A549 (cell line): Measurements from ENCODE around the gene EDNRA. TPM values are rescaled to one million over a fixed set of nuclear protein-coding genes. Genes with fewer than 3 reads are reported as not detected.

Source experiments
- ATAC-seq, 2 experiments: fragments of 200-7000 bp in 1 of 2; fragments of >200 bp in 1 of 2; cut with Nextera tagmentation in 1 of 2; cut with Tn5 transposase in 1 of 2; 3 replicates each; pipeline versions ENCODE4 v1.8.0 to v1.9.1; 2018 to 2020; ENCODE audit warnings: mild to moderate bottlenecking in 1 of 2, moderate library complexity in 1 of 2
- CTCF ChIA-PET: fragments of 300-600 bp; sonication (Branson Sonifier 250); formaldehyde crosslinking; extraction: SDS; loops from one replicate; lab custom pipeline; 2021; ENCODE audit warnings: antibody characterized with exemption, inconsistent platforms; lab: Yijun Ruan, JAX
- POLR2A ChIA-PET: fragments of 350-600 bp; formaldehyde crosslinking; extraction: SDS; loops from one replicate; lab custom pipeline; 2021; ENCODE audit warnings: antibody characterized with exemption, inconsistent platforms; lab: Yijun Ruan, JAX
- DNase-seq, 2 experiments: peaks; one replicate each; pipeline versions ENCODE4 v3.0.0 to v3.0.0-alpha.2; 2011 to 2016; ENCODE audit warnings: low read depth in 1 of 2, low spot score in 1 of 2
- FAIRE-seq: peaks from 2 replicates; lab custom pipeline; 2011; peaks lifted over from hg19 to GRCh38; lab: Jason Lieb, UNC
- H3K27ac ChIP-seq, 2 experiments: fragments of >200 bp; sonication (Bioruptor Twin); formaldehyde crosslinking; 3 replicates each; pipeline ENCODE4 v1.5.1; 2016 to 2017
- H3K4me1 ChIP-seq: fragments of >200 bp; sonication (Bioruptor Twin); formaldehyde crosslinking; 3 replicates; pipeline ENCODE4 v1.6.1; 2016
- H3K4me2 ChIP-seq: fragments of >200 bp; sonication (Bioruptor Twin); formaldehyde crosslinking; 3 replicates; pipeline ENCODE4 v1.6.1; 2016
- H3K4me3 ChIP-seq: fragments of >200 bp; sonication (Bioruptor Twin); formaldehyde crosslinking; 3 replicates; pipeline ENCODE4 v1.5.1; 2016
- H3K9me3 ChIP-seq: fragments of >200 bp; sonication (Bioruptor Twin); formaldehyde crosslinking; 3 replicates; pipeline ENCODE4 v1.6.1; 2016
- ATOH8 ChIP-seq: fragments of 250-450 bp; sonication (Bioruptor Pico); IDR thresholded peaks from 2 replicates; pipeline ENCODE4 v1.5.0; 2020; ENCODE audit warnings: low read depth, mild to moderate bottlenecking, moderate library complexity
- CTCF ChIP-seq: fragments of >200 bp; sonication (Bioruptor Twin); formaldehyde crosslinking; IDR thresholded peaks from 3 replicates; pipeline ENCODE4 v1.5.1; 2016
- E2F6 ChIP-seq: IDR thresholded peaks from 2 replicates; pipeline ENCODE4 v1.6.1; 2012; ENCODE audit warnings: low read depth, borderline replicate concordance
- FOSL2 ChIP-seq, 2 experiments: fragments of 450-650 bp in 1 of 2; fragments of >200 bp in 1 of 2; sonication (Bioruptor Twin) in 1 of 2; formaldehyde crosslinking; IDR thresholded peaks; 2 replicates each; pipeline versions ENCODE4 v1.5.0 to v1.6.1; 2016 to 2020; ENCODE audit warnings: mild to moderate bottlenecking in 1 of 2, moderate library complexity in 1 of 2
- HES2 ChIP-seq: fragments of >200 bp; sonication (Bioruptor Twin); formaldehyde crosslinking; IDR thresholded peaks from 2 replicates; pipeline ENCODE4 v1.6.1; 2016
- KDM5A ChIP-seq: fragments of 200-600 bp; sonication (generic); IDR thresholded peaks from 2 replicates; pipeline ENCODE4 v1.6.1; 2016; ENCODE audit warnings: antibody characterized with exemption, mild to moderate bottlenecking
- MAZ ChIP-seq: fragments of 150-350 bp; IDR thresholded peaks from 2 replicates; pipeline ENCODE4 v1.6.1; 2014; ENCODE audit warnings: antibody characterized with exemption, low read depth, low read length, borderline replicate concordance
- NFE2L2 ChIP-seq: fragments of 150-350 bp; conservative IDR thresholded peaks from 2 replicates; pipeline ENCODE4 v1.6.1; 2014; ENCODE audit warnings: low read length
- NPAS2 ChIP-seq: fragments of 250-450 bp; sonication (Bioruptor Pico); IDR thresholded peaks from 2 replicates; pipeline ENCODE4 v1.8.0; 2022; ENCODE audit warnings: mild to moderate bottlenecking, moderate library complexity, borderline replicate concordance
- PHF8 ChIP-seq: fragments of 200-600 bp; sonication (generic); IDR thresholded peaks from 2 replicates; pipeline ENCODE4 v1.6.1; 2016; ENCODE audit warnings: low read depth, mild to moderate bottlenecking, antibody characterized with exemption, moderate library complexity, borderline replicate concordance
- POLR2A ChIP-seq: IDR thresholded peaks from 2 replicates; pipeline ENCODE4 v1.6.1; 2012; ENCODE audit warnings: mild to moderate bottlenecking, low read length
- POLR2AphosphoS2 ChIP-seq: conservative IDR thresholded peaks from 2 replicates; pipeline ENCODE4 v1.6.1; 2012; ENCODE audit warnings: low read length, improper control_type of control experiment, inconsistent platforms
- RCOR1 ChIP-seq: fragments of 150-350 bp; IDR thresholded peaks from 2 replicates; pipeline ENCODE4 v1.6.1; 2014; ENCODE audit warnings: antibody characterized with exemption, low read length, low read depth
- REST ChIP-seq: fragments of 200-600 bp; sonication (generic); IDR thresholded peaks from 2 replicates; pipeline ENCODE4 v1.6.1; 2016; ENCODE audit warnings: antibody characterized with exemption, mild to moderate bottlenecking, moderate library complexity
- RFX5 ChIP-seq: fragments of 450-650 bp; IDR thresholded peaks from 2 replicates; pipeline ENCODE4 v1.7.1; 2014; ENCODE audit warnings: antibody characterized with exemption, mild to moderate bottlenecking, moderate library complexity
- TP53 ChIP-seq: fragments of 250-450 bp; sonication (Bioruptor Pico); IDR thresholded peaks from 2 replicates; pipeline ENCODE4 v1.5.0; 2021; ENCODE audit warnings: mild to moderate bottlenecking, moderate library complexity
- ZC3H11A ChIP-seq: fragments of 450-650 bp; IDR thresholded peaks from 2 replicates; pipeline ENCODE4 v1.6.1; 2014; ENCODE audit warnings: antibody characterized with exemption, mild to moderate bottlenecking
- ZNF302 ChIP-seq: fragments of 250-450 bp; sonication (Bioruptor Pico); IDR thresholded peaks from 2 replicates; pipeline ENCODE4 v1.9.0; 2021; ENCODE audit warnings: inconsistent platforms, mild to moderate bottlenecking, moderate library complexity
- WGBS: methylation state at CpG from one replicate; pipeline ENCODE4 v1.1.6; 2017; ENCODE audit errors: missing lambda C conversion rate; 5-methylcytosine and 5-hydroxymethylcytosine counted together
- polyA plus RNA-seq, 4 experiments: library from polyadenylated mRNA; depleted of rRNA in 3 of 4; stranded (reverse); fragments of >200 nt; fragmentation: RNase III in 1 of 4; extraction: RNeasy Plus Mini Kit Qiagen cat#74134 plus additional on column Dnase treatment in 1 of 4; gene quantifications; 2 replicates in 3 of 4; 3 replicates in 1 of 4; pipeline ENCODE4 v1.2.3, GENCODE V29; 2011 to 2017

EDNRA gene
- polyA plus RNA-seq, 2 of the 4 experiments (the other 2 are of a cell fraction), result 0.09 to 0.40 TPM

- FAIRE-seq (no peak), DNase-seq (no peak), ATAC-seq (no peak)
- Histone ChIP-seq H3K27ac (no peak overlapping the region), H3K4me2 (no peak overlapping the region), H3K9me3 (no peaks in the 10 kb centered on the region), H3K4me3 (no peak overlapping the region), H3K4me1 (no peaks in the 10 kb centered on the region)
- ChIA-PET POLR2A (no interaction called here), CTCF (no interaction called here)
- no peak for TF ChIP-seq HES2
- no peak for TF ChIP-seq POLR2A
Measured at GRCh38 chr4:147477439-147477838, 3.5 kb upstream of the EDNRA start.

- no peak for DNase-seq
- no peak for FAIRE-seq
- no peak overlapping the region for H3K4me2 ChIP-seq
- no peaks in the 10 kb centered on the region for H3K9me3 ChIP-seq
- ATAC-seq, result no peak
- no peak for TF ChIP-seq E2F6
- TF ChIP-seq FOSL2 (IDR thresholded peaks at IDR 0.05), result no peak
- TF ChIP-seq FOSL2 (CRISPR knock-in tag; IDR thresholded peaks at IDR 0.05), result no peak
- no peak for TF ChIP-seq ZC3H11A
- TF ChIP-seq RCOR1, result no peak
- no peak for TF ChIP-seq PHF8
- no peak for TF ChIP-seq KDM5A
- no peak for TF ChIP-seq NPAS2
- no peak for TF ChIP-seq REST
- no peak for TF ChIP-seq ATOH8 (CRISPR knock-in tag)
- TF ChIP-seq CTCF, result no peak
- TF ChIP-seq RFX5, result no peak
- TF ChIP-seq ZNF302 (CRISPR knock-in tag), result no peak
- no peak for TF ChIP-seq NFE2L2
- TF ChIP-seq MAZ, result no peak
- no peak for TF ChIP-seq TP53
- no peak for TF ChIP-seq POLR2AphosphoS2
- TF ChIP-seq, all 56 proteins: peak for 0
- H3K27ac ChIP-seq, result no peak overlapping the region
- no peak overlapping the region for H3K4me3 ChIP-seq
- ChIA-PET POLR2A (no interaction called here), CTCF (no interaction called here)
- no peaks in the 10 kb centered on the region for H3K4me1 ChIP-seq
- WGBS, result 65% methylated on average over 2 of the region's 2 CpGs
Measured at GRCh38 chr4:147479376-147479775, 1.5 kb upstream of the EDNRA start.
